Stimulated activated CD8-positive, alpha-beta memory T cell treated with anti-CD3 and anti-CD28 coated beads, Interleukin-7, amount 100 ng/mL, for 4 hours (primary cell): ENCODE measurements around the gene DDI1.

Experiments used
- DNase-seq, 2 donors: peaks; one replicate each; pipeline ENCODE4 v3.0.0-alpha.2; 2020; ENCODE audit warnings: low read depth in 2 of 2

Gene DDI1

GRCh38 chr11:104036588-104036987, at the start of gene DDI1:
Gene DDI1 (plus strand): TSS chr11:104036640. CDS start chr11:104036823, 183 bp downstream.
- no peak for DNase-seq

DNA sequence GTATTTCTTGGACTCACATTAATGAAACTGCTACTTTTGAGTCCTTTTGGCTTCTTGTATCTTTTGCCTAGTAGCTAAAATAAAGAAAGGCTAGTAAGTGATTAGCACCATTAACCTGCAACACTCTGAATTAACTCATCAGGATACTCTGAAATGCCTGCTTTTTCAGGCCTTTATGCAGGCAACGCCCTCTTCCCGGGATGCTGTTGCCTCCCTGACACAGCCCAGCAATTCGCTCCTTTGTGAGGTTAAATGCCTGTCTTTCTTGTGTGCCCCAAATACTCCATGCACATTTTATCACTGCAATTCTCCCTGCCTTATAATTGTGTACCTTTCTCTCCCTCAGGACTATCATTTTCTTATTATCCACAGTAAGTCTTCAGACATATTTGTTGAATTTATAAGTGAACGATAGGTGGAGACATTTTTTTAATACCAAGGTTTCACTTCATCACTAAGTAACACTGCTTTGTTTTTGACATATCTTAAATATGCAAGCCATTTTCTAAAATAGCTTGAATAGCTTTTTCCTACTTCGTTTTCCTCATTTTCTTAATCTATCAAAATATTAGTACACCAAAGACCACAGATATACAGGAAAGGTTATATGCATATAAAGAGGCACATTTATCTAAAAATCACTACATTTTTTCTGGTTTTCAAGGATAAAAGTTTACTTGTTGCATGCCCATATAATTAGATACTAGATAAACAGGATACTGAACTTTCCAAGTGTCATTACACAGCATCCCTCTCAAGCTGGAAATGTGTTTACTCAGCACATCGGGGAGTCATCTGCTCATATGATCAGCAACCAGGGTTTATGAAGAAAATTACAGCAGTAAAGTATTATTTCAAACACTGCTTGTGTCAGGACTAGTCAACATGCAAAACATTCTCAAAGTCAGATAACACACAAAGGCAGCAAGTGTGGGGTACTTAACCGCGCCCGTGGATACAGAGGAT, 48.5 kb upstream of the DDI1 start:
- DNase-seq: no peak

DNA sequence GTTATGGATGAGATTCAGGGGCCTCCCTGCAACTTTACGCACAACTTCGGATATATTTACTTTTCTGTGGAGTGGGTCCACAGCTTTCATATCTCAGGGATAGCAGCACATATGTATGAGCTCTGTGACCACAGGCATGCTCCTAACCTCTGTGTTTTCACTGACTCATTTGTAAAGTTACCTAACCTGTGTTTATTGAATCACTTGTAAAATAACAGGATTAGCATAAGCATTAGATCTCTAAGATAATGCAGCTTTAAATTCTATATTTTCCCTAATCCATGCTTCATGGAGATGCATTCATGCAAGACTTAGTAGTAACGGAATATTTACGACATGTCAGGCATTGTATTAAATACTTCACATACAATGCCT, 47.9 kb upstream of the DDI1 start:
- no peak for DNase-seq

DNA sequence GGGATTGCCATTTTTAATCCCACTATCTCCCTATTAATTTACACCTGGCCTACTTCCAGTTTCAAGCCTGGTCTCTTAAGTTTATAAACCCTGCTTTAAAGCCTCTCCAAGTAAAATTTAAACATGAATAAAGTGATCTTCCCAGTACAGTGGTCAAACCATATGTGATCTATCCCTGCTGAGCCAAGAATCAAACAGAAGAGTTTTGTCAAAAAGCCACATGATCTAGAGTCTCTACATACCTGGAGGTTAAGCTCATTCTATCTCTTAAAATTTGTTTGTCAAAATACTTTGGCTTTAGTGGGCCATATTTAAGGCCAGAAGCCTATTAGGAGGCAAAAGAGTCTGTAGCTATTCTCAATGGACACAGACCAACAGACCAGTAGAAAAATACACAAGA, 42.9 kb upstream of the DDI1 start:
- no peak for DNase-seq

DNA sequence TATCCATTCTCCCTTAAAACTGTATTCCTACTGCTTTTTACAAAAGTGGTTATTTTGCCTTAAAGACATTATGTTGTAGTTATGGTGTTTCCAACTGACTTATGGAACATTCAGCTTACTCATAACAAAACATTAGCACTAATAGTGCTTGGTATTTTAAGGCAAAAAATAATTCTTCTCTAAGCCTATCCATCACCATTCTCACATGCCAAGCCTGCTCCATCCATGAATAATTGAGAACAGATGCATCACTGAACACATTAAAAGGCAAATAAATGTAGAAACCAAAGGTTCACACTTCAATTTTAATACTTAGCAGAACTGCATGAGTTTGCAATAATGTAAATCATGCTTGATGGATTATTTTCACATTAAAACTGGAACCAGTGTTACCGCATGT, 42.3 kb upstream of the DDI1 start:
- no peak for DNase-seq

DNA sequence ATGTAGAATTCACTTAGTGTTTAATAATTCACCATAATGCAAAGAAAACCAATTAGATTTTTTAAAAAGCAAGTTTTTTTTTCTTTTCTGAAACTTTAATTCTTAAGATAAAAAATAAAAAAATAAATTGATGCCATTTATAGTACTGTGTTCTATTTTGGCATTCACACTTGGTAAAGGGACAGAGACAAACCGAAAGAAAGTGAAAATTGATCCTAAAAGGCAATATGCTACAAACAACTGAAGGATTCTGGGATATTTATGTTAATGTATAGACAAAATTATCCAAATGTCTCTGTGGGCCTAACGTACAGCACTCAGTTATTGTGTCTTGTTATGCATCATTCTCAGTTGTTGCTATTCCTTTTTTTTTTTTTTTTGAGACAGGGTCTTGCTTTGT, 41.9 kb upstream of the DDI1 start:
- DNase-seq: no peak

- DNase-seq: no peak
Measured at GRCh38 chr11:103995896-103996295, 40.5 kb upstream of the DDI1 start.

DNA sequence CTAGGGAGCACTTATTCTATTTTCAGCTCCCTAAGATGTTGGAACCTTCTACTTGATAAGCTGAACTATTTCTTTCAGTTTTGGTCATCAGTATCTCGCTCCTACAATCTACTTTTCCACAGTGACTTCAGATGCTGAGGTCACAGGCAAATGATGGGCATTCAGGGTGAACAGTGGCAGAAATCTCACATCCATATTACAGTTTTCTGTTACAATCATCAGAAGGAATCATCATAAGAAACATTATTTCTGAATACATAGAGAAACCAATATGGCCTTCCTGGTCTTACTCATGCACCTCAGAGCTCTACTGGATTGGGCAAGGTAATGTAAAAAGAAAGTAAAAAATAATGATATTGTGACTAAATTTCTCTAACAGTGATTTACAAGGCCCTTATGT, 39.4 kb upstream of the DDI1 start:
- DNase-seq: no peak

DNA sequence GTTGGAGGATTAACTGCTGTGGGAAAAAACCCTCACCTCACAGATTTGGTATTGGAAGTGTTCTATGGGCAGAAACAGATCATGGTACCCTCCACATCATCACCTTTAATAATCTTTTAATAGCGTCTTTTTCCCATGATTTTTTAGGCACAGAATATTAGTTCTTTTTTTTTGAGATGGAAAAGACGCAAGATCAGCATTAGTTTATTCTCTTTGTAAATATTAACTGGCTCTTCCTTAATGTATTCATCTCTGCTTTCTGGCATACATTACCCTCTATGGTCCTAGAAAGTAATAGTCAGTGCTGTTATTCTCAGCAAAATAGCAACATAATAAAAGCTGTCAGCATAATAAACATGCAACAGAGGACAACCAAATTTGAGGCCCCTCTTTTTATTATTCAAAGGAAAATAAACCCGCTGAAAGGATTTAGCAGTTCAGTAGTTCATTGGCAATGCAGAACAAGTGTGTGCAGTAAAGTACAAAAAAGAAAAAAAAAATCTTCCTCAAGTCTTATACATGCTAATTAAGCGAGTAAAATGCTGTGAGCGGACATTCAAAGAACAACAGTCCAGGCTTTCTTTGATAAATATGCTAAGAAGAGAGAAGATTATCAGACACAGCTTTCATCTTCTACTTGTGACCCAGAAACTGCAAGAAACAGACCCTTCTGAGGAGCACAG, 37.5 kb upstream of the DDI1 start:
- no peak for DNase-seq

DNA sequence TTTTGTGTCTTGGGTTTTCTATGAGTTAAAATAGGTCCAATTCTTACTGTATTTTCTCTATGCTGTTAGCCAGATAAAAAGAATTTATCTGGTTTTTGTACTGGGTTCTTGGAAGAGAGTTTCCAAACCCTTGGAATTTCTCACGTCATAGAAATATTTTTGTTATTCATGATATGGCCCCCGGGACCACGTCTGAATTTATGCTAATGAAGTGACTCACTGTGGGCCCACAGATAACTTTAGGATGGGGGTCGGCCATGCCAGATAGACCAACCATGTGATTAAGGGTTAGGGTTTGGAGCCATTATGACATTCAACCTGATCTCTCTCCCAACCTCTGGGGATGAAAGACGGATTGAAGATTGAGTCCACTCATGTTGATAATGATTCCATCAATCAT, 35.6 kb upstream of the DDI1 start:
- DNase-seq: no peak

- DNase-seq: no peak
Measured at GRCh38 chr11:104001561-104002056, 34.8 kb upstream of the DDI1 start.

GRCh38 chr11:104003491-104003890, 32.9 kb upstream of the DDI1 start:
- no peak for DNase-seq

- DNase-seq: no peak
Measured at GRCh38 chr11:104005234-104005855, 31.1 kb upstream of the DDI1 start.

DNA sequence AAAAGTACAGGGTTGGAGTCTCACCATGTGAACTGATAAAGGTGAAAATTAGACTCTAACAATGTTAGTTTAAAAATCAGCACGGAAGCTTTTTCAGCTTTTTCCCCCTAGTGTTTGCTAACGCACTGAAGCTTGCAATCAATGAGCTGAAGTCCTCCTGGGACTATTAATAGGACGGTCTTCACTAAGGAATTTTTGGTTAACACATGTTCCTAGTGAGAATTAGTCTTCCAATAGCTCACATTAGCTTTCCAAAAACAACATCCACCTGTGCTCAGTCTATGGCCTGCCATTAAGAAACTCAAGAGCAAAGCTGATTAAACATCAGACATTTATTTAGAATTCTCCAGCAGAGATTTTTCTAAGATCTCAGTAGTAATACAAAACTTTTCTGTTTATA, 26.7 kb upstream of the DDI1 start:
- no peak for DNase-seq

GRCh38 chr11:104011044-104011443, 25.4 kb upstream of the DDI1 start:
- DNase-seq: no peak

GRCh38 chr11:104015649-104016415, 20.6 kb upstream of the DDI1 start:
- DNase-seq: no peak

DNA sequence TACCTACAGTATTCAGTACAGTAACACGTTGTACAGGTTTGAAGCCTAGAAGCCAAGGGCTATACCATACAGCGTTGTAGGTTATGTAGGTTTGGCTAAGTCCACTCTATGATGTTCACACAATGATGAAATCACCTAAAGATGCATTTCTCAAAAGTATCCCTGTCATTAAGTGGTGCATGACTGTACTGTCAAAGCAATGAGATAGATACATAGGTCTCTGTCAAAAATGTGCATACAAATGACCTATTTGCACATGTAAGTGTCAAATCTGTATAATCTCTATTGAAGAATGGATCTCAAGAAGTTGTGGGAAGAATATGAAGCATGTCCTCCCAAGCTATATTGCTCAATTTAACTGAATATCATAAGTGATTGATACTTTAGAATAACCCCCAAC, 11.9 kb upstream of the DDI1 start:
- DNase-seq: no peak

DNA sequence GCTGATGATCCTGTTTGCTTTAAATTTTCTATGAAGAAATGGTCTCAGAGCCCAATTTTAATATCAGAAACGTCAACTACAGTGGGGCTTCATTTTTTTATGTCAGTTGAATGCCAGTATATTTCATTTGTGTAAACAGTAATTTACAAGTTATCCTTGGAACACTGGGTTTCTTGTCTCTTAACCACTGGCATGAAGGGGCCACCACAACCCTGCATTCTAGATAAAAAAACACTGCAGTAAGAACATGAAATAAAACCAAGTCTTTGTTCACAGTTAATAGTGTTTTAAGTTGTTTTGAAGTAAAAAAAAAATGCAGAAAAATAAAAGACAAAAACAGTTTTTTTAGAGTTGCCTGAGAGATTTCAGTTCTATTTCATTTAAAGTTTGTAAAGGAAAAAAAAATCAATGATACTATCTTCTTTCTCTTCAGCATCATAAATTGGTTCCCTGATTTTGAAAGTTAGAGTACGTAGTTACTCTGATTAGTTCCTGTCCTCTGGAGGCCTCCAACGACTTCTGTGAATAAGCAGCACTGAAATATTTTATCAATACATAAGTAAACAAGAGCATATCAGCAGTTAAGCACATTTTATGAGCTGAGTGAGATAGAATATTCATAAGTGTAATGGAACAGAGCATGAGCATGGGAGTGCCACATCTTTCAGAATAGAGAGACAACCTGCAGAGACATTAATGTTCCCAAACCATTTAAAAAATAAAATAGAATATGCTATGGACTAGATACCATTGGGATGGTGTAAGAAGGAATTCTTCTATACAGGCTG, 7.8 kb upstream of the DDI1 start:
- no peak for DNase-seq

DNA sequence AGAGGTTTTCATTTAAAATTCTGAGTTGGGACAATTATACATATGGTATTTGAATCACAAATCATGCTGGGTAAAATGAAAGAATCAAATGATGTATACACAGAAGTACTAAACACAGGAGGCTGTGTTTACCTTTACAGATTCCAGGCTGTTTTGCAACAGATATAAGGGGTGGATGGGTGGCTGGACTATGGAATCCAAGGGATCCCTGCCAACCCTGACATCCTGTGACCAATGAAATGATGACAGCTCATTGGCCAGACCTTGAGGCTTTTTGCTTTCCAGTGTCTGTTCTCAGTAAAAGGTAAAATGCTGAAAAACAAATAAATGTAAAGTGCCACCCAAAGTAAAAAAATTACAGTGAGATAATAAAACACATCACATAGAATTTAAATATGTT, 3.3 kb upstream of the DDI1 start:
- DNase-seq: no peak

DNA sequence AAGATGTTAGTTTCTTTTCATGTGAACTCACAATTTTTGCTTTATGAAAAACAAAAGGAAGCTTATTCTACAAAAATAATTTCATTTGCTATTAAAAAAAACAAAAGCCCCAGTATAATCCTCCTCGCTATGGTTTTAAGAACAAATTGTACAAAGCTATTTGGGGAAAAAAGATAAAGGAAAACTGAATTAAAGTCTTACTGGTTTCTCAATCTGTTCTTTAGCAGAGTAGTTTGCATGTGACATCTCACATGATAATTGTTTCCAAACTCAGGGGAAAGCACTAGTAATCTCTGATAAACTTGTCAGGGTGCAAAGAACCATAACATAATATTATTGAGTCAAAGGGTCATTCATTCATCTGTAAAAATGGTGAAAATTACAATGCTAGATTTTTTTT, 2.9 kb upstream of the DDI1 start:
- DNase-seq: no peak

- DNase-seq: no peak
Measured at GRCh38 chr11:104036995-104037394, 555 bp downstream of the DDI1 start.
